NB4 (cell line): Measurements from ENCODE around the gene CEP85.

Source experiments
- CTCF ChIP-seq: IDR thresholded peaks from one replicate; pipeline ENCODE4 v1.5.1; 2012; ENCODE audit warnings: low read depth, low read length
- MAX ChIP-seq: IDR thresholded peaks from 2 replicates; pipeline ENCODE4 v1.6.1; 2011; ENCODE audit warnings: low read depth, low read length
- MYC ChIP-seq: IDR thresholded peaks from 2 replicates; pipeline ENCODE4 v1.6.1; 2011; ENCODE audit warnings: low read depth, low read length
- POLR2A ChIP-seq: IDR thresholded peaks from 2 replicates; pipeline ENCODE4 v1.6.1; 2011; ENCODE audit warnings: mild to moderate bottlenecking; ENCODE audit not compliant: insufficient read length; ENCODE audit errors: extremely low read depth

- no peak for TF ChIP-seq MAX
- TF ChIP-seq CTCF = no peak
- no peak for TF ChIP-seq POLR2A
- no peak for TF ChIP-seq MYC
These were observed 44.7 kb upstream of the CEP85 start for GRCh38 chr1:26189331-26189730.
